GM12865 (cell line): ENCODE results near the gene UQCRC1.

Experiments used
- DNase-seq: peaks from one replicate; pipeline ENCODE4 v3.0.0; 2010; ENCODE audit warnings: low read depth
- H3K4me3 ChIP-seq: 2 replicates; pipeline ENCODE4 v1.5.1; 2011; ENCODE audit warnings: mild to moderate bottlenecking, low read depth, low read length, control low read depth
- CTCF ChIP-seq: IDR thresholded peaks from 2 replicates; pipeline ENCODE4 v1.5.1; 2011; ENCODE audit warnings: low read length, control low read depth, low read depth, inconsistent platforms; ENCODE audit not compliant: insufficient read depth; ENCODE audit errors: missing control alignments

The UQCRC1 gene

GRCh38 chr3:48567500-48567899 lies 41.9 kb downstream of the UQCRC1 start:
- no peak for DNase-seq
- no peak overlapping the region for H3K4me3 ChIP-seq
- TF ChIP-seq CTCF: no peak

GRCh38 chr3:48567090-48567489 lies 42.4 kb downstream of the UQCRC1 start:
- no peak for DNase-seq
- TF ChIP-seq CTCF: no peak
- H3K4me3 ChIP-seq: no peak overlapping the region

GRCh38 chr3:48566401-48566760 lies 43.1 kb downstream of the UQCRC1 start:
- H3K4me3 ChIP-seq: no peak overlapping the region
- no peak for TF ChIP-seq CTCF
- no peak for DNase-seq

GRCh38 chr3:48565591-48566400 lies 43.6 kb downstream of the UQCRC1 start:
- no peak overlapping the region for H3K4me3 ChIP-seq
- no peak for TF ChIP-seq CTCF
- DNase-seq: no peak

- TF ChIP-seq CTCF: no peak
- no peak overlapping the region for H3K4me3 ChIP-seq
- no peak for DNase-seq
Observed at GRCh38 chr3:48565186-48565585, 44.3 kb downstream of the UQCRC1 start.

- DNase-seq: no peak
- no peak for TF ChIP-seq CTCF
Observed at GRCh38 chr3:48564667-48565066, 44.8 kb downstream of the UQCRC1 start.

GRCh38 chr3:48564022-48564421 lies 45.4 kb downstream of the UQCRC1 start:
- DNase-seq: peak; percentile 30
- no peak overlapping the region for H3K4me3 ChIP-seq
- TF ChIP-seq CTCF: no peak

More at GRCh38 chr3:48564667-48565066, 44.8 kb downstream of the UQCRC1 start:
- no peak overlapping the region for H3K4me3 ChIP-seq
